Tibial artery (tissue), 4 donors: Measurements from ENCODE around the gene ANKRD44.

Source experiments
- DNase-seq, 2 donors: peaks; one replicate each; pipeline ENCODE4 v3.0.0-alpha.2; 2019
- H3K27ac ChIP-seq, 2 donors: fragments of 200-600 bp; sonication (generic) in 1 of 2; 1 replicate in 1 of 2; 2 replicates in 1 of 2; pipeline ENCODE4 v1.5.1; 2018 to 2019; ENCODE audit warnings: mild to moderate bottlenecking in 1 of 2
- H3K27me3 ChIP-seq, 2 donors: fragments of 200-600 bp; sonication (generic) in 1 of 2; one replicate each; pipeline versions ENCODE4 v1.5.1 to v1.6.0; 2016 to 2019
- H3K36me3 ChIP-seq, 3 donors: fragments of 200-600 bp; sonication (generic) in 2 of 3; one replicate each; pipeline ENCODE4 v1.5.1; 2016 to 2019; ENCODE audit warnings: mild to moderate bottlenecking in 2 of 3
- H3K4me1 ChIP-seq, 4 donors: fragments of 200-600 bp; sonication (generic) in 2 of 4; 1 replicate in 3 of 4; 2 replicates in 1 of 4; pipeline ENCODE4 v1.5.1; 2016 to 2019
- H3K4me3 ChIP-seq, 2 donors: fragments of 200-600 bp; sonication (generic) in 1 of 2; 1 replicate in 1 of 2; 2 replicates in 1 of 2; pipeline ENCODE4 v1.5.1; 2018 to 2019; ENCODE audit warnings: mild to moderate bottlenecking in 2 of 2
- H3K9me3 ChIP-seq, 3 donors: fragments of 200-600 bp; sonication (generic) in 1 of 3; one replicate each; pipeline ENCODE4 v1.5.1; 2016 to 2019
- CTCF ChIP-seq, 2 experiments: fragments of 200-600 bp in 1 of 2; fragments of 450-650 bp in 1 of 2; IDR thresholded peaks; one replicate each; pipeline ENCODE4 v1.5.1; 2017 to 2019; ENCODE audit warnings: antibody characterized with exemption in 2 of 2, mild to moderate bottlenecking in 1 of 2, moderate library complexity in 1 of 2
- intact Hi-C: fragments of 100-400 bp; cut with DNase I; formaldehyde crosslinking; loops from one replicate; pipeline ENCODE4 v1.15.0; 2023; ENCODE audit warnings: low total_unique reads

The ANKRD44 gene

GRCh38 chr2:196957881-196958525, 352.6 kb downstream of the ANKRD44 start:
- Histone ChIP-seq H3K36me3 (no peaks in the 10 kb centered on the region), H3K9me3 (no peaks in the 10 kb centered on the region), H3K4me1 (no peaks in the 10 kb centered on the region), H3K4me3 (no peak overlapping the region), H3K27ac (no peak overlapping the region), H3K27me3 (no peaks in the 10 kb centered on the region)
- TF ChIP-seq CTCF (IDR thresholded peaks at IDR 0.05) = no peak
- intact Hi-C loops = no loop called here
- no peak for DNase-seq

- Histone ChIP-seq H3K27me3 (no peaks in the 10 kb centered on the region), H3K4me1 (no peaks in the 10 kb centered on the region), H3K36me3 (no peaks in the 10 kb centered on the region), H3K9me3 (no peaks in the 10 kb centered on the region), H3K27ac (no peak overlapping the region), H3K4me3 (no peak overlapping the region)
- intact Hi-C loops = no loop called here
- DNase-seq = no peak
- no peak for TF ChIP-seq CTCF (IDR thresholded peaks at IDR 0.05)
These were observed 353.1 kb downstream of the ANKRD44 start for GRCh38 chr2:196957442-196957841.

GRCh38 chr2:196956069-196956468, 354.5 kb downstream of the ANKRD44 start:
- intact Hi-C loops = no loop called here

GRCh38 chr2:196955036-196955435, 355.5 kb downstream of the ANKRD44 start:
- H3K36me3 ChIP-seq = no peaks in the 10 kb centered on the region
- no peaks in the 10 kb centered on the region for H3K27me3 ChIP-seq
- DNase-seq = no peak
- H3K27ac ChIP-seq = no peak overlapping the region
- intact Hi-C loops = no loop called here
- no peak overlapping the region for H3K4me3 ChIP-seq
- no peaks in the 10 kb centered on the region for H3K9me3 ChIP-seq
- no peak for TF ChIP-seq CTCF (IDR thresholded peaks at IDR 0.05)
- H3K4me1 ChIP-seq = no peaks in the 10 kb centered on the region

More at GRCh38 chr2:196956069-196956468, 354.5 kb downstream of the ANKRD44 start:
- TF ChIP-seq CTCF (IDR thresholded peaks at IDR 0.05) = no peak
- no peak for DNase-seq
- Histone ChIP-seq H3K27ac (no peak overlapping the region), H3K9me3 (no peaks in the 10 kb centered on the region), H3K36me3 (no peaks in the 10 kb centered on the region), H3K4me1 (no peaks in the 10 kb centered on the region), H3K4me3 (no peak overlapping the region), H3K27me3 (no peaks in the 10 kb centered on the region)

- Histone ChIP-seq H3K27ac (no peak overlapping the region), H3K9me3 (no peaks in the 10 kb centered on the region), H3K4me1 (no peaks in the 10 kb centered on the region), H3K27me3 (no peaks in the 10 kb centered on the region), H3K36me3 (no peaks in the 10 kb centered on the region), H3K4me3 (no peak overlapping the region)
- no peak for TF ChIP-seq CTCF (IDR thresholded peaks at IDR 0.05)
- no peak for DNase-seq
- intact Hi-C loops = no loop called here
These were observed 356.6 kb downstream of the ANKRD44 start for GRCh38 chr2:196954001-196954400.

- no peak for DNase-seq
- no peak overlapping the region for H3K27ac ChIP-seq
- no peak overlapping the region for H3K4me3 ChIP-seq
- no peaks in the 10 kb centered on the region for H3K27me3 ChIP-seq
- TF ChIP-seq CTCF (IDR thresholded peaks at IDR 0.05) = no peak
- no peaks in the 10 kb centered on the region for H3K9me3 ChIP-seq
- intact Hi-C loops = no loop called here
- H3K4me1 ChIP-seq = no peaks in the 10 kb centered on the region
- no peaks in the 10 kb centered on the region for H3K36me3 ChIP-seq
These were observed 357.6 kb downstream of the ANKRD44 start for GRCh38 chr2:196952936-196953335.
